HCT116 (cell line): ENCODE data around the gene PLEK.

Experiments
- ATF3 ChIP-seq: IDR thresholded peaks from 2 replicates; pipeline ENCODE4 v1.6.1; 2012
- CTCF ChIP-seq, 3 experiments: fragments of 200-600 bp in 1 of 3; sonication (generic) in 1 of 3; IDR thresholded peaks in 2 of 3; conservative IDR thresholded peaks in 1 of 3; 2 replicates each; pipeline ENCODE4 v1.5.1; 2012 to 2017; ENCODE audit warnings: low read depth in 2 of 3, low read length in 2 of 3, antibody characterized with exemption in 1 of 3, borderline replicate concordance in 1 of 3, control low read depth in 1 of 3, mild to moderate bottlenecking in 1 of 3, mixed read lengths in 1 of 3, mixed run types in 1 of 3, moderate library complexity in 1 of 3; ENCODE audit not compliant: insufficient read depth in 1 of 3
- EGR1 ChIP-seq: IDR thresholded peaks from 2 replicates; pipeline ENCODE4 v1.6.1; 2012; ENCODE audit warnings: low read depth
- EZH2phosphoT487 ChIP-seq: fragments of 200-600 bp; IDR thresholded peaks from 2 replicates; pipeline ENCODE4 v1.6.1; 2018; ENCODE audit warnings: antibody characterized with exemption, borderline replicate concordance
- FOSL1 ChIP-seq: IDR thresholded peaks from 2 replicates; pipeline ENCODE4 v1.6.1; 2012; ENCODE audit warnings: low read depth
- MAX ChIP-seq: IDR thresholded peaks from 2 replicates; pipeline ENCODE4 v1.6.1; 2012
- POLR2A ChIP-seq: IDR thresholded peaks from 2 replicates; pipeline ENCODE4 v1.7.0; 2011; ENCODE audit warnings: borderline replicate concordance; ENCODE audit not compliant: insufficient read depth, insufficient read length; ENCODE audit errors: extremely low read depth
- POLR2AphosphoS5 ChIP-seq: IDR thresholded peaks from 2 replicates; pipeline ENCODE4 v1.6.1; 2011; ENCODE audit warnings: mild to moderate bottlenecking, low read depth, low read length, moderate library complexity
- REST ChIP-seq: IDR thresholded peaks from 2 replicates; pipeline ENCODE4 v1.6.1; 2012; ENCODE audit warnings: low read depth
- SRF ChIP-seq: IDR thresholded peaks from 2 replicates; pipeline ENCODE4 v1.6.1; 2012; ENCODE audit warnings: low read depth
- YY1 ChIP-seq: IDR thresholded peaks from 2 replicates; pipeline ENCODE4 v1.6.1; 2011; ENCODE audit warnings: low read length, low read depth, moderate library complexity, mild to moderate bottlenecking; ENCODE audit not compliant: insufficient replicate concordance; ENCODE audit errors: extremely low read depth
- ZNF274 ChIP-seq: fragments of 200-500 bp; sonication (Bioruptor generic); IDR thresholded peaks from 2 replicates; pipeline ENCODE4 v1.6.1; 2014; ENCODE audit warnings: mild to moderate bottlenecking, low read depth, low read length, inconsistent platforms

- TF ChIP-seq CTCF (IDR thresholded peaks at IDR 0.05 in 2 of 3, conservative IDR thresholded peaks at IDR 0.05 in 1 of 3; ENCODE audit: borderline replicate concordance in 1 of 3, insufficient read depth in 1 of 3, low read depth in 2 of 3, low read length in 2 of 3) (no peak), REST (no peak), MAX (no peak), EGR1 (no peak), YY1 (no peak), SRF (no peak), ZNF274 (no peak), EZH2phosphoT487 (no peak), ATF3 (no peak), POLR2A (no peak), POLR2AphosphoS5 (no peak), FOSL1 (no peak)
These were observed 10.5 kb downstream of the PLEK start for GRCh38 chr2:68375582-68375981.
